CD4-positive, CD25-positive, alpha-beta regulatory T cell (primary cell): Measurements from ENCODE around the gene CUL4A. TPM values are rescaled to one million over a fixed set of nuclear protein-coding genes. Genes with fewer than 3 reads are reported as not detected.

Experiments used
- ATAC-seq, 2 donors: fragments of 150-1000 bp; cut with Tn5 transposase; one replicate each; pipeline ENCODE4 v1.10.0; 2021; ENCODE audit warnings: low read depth in 2 of 2, moderate number of reproducible peaks in 2 of 2, moderate library complexity in 1 of 2
- DNase-seq, 3 donors: peaks; one replicate each; pipeline versions ENCODE4 v3.0.0 to v3.0.0-alpha.2; 2012 to 2022; ENCODE audit warnings: mixed read lengths in 1 of 3
- H3K27ac ChIP-seq: one replicate; pipeline ENCODE4 v1.7.0; 2013; ENCODE audit warnings: mild to moderate bottlenecking, low read length; ENCODE audit not compliant: insufficient read depth, poor library complexity, severe bottlenecking
- H3K27me3 ChIP-seq: one replicate; pipeline ENCODE4 v1.7.0; 2013; ENCODE audit warnings: low read length; ENCODE audit not compliant: control insufficient read depth, insufficient read depth
- H3K36me3 ChIP-seq: one replicate; pipeline ENCODE4 v1.7.0; 2013; ENCODE audit warnings: mild to moderate bottlenecking, low read length, moderate library complexity; ENCODE audit not compliant: control insufficient read depth, insufficient read depth
- H3K4me1 ChIP-seq: 2 replicates; pipeline ENCODE4 v1.7.0; 2013; ENCODE audit warnings: mild to moderate bottlenecking, low read length; ENCODE audit not compliant: insufficient read depth, control insufficient read depth, poor library complexity, severe bottlenecking
- H3K4me3 ChIP-seq: one replicate; pipeline ENCODE4 v1.7.0; 2013; ENCODE audit warnings: low read depth, mild to moderate bottlenecking, low read length, moderate library complexity
- H3K9me3 ChIP-seq, 2 experiments: 1 replicate in 1 of 2; 2 replicates in 1 of 2; pipeline ENCODE4 v1.7.0; 2013; ENCODE audit warnings: low read length in 2 of 2, mild to moderate bottlenecking in 1 of 2, moderate library complexity in 1 of 2; ENCODE audit not compliant: control insufficient read depth in 2 of 2
- H3K27ac Mint-ChIP-seq, 3 donors: one replicate each; pipeline ENCODE4 v1.8.0; 2020 to 2022; ENCODE audit warnings: mild to moderate bottlenecking in 3 of 3, mixed read lengths in 3 of 3, moderate library complexity in 2 of 3
- H3K27me3 Mint-ChIP-seq: one replicate; pipeline ENCODE4 v1.8.0; 2022; ENCODE audit warnings: mild to moderate bottlenecking, mixed read lengths
- H3K36me3 Mint-ChIP-seq: one replicate; pipeline ENCODE4 v1.8.0; 2020; ENCODE audit warnings: mixed read lengths
- H3K4me1 Mint-ChIP-seq, 4 donors: one replicate each; pipeline ENCODE4 v1.8.0; 2020 to 2022; ENCODE audit warnings: mixed read lengths in 4 of 4, mild to moderate bottlenecking in 1 of 4
- H3K4me3 Mint-ChIP-seq, 4 donors: one replicate each; pipeline ENCODE4 v1.8.0; 2020 to 2022; ENCODE audit warnings: mild to moderate bottlenecking in 4 of 4, mixed read lengths in 4 of 4, moderate library complexity in 3 of 4
- H3K9me3 Mint-ChIP-seq, 7 donors: one replicate each; pipeline ENCODE4 v1.8.0; 2020 to 2022; ENCODE audit warnings: mixed read lengths in 7 of 7, mild to moderate bottlenecking in 3 of 7, moderate library complexity in 2 of 7
- polyA plus RNA-seq, 4 donors: library from polyadenylated mRNA; unstranded; fragments of 300-500 nt; fragmentation: Illumina TruSeq; gene quantifications; one replicate each; pipeline ENCODE4 v1.2.3, GENCODE V29; 2021
- total RNA-seq: library from RNA; stranded (reverse); gene quantifications from one replicate; pipeline ENCODE4 v1.2.3, GENCODE V29; 2022

CUL4A gene
- total and polyA plus RNA-seq, 5 donors from 2014 or later = 46.5 to 76.4 (median 53.1) TPM

DNA sequence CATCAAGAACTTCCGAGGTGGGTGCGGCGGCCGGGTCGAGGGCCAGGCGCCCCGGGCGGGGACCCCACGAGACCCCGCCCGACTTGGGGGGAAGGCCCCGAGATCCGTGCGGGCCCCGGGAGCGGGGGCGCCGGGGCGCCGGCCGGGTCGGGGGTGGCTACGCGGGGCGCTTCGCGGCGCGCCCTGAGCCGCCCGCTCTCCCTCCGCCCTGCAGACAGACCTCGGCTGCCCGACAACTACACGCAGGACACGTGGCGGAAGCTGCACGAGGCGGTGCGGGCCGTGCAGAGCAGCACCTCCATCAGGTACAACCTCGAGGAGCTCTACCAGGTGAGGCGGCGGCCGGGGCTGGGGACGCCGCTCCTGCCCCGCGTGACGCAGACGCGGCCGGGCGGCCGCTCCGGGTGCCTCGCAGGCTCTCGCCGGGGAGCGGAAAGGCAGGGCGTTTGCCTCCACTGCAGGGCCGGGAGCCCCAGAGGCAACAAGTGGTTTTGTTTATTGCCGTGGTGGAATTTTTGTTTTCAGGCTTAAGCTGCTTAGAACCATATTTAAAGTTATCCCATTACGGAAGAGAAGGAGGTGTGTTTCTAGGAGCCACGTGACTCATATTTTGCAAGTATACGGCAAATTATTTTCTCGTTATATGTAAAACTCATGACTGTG is 477 bp downstream of the CUL4A start:
- H3K4me3 Mint-ChIP-seq = peak overlapping the region; percentile 84 to 93 (median 91)
- H3K27ac Mint-ChIP-seq = peak overlapping the region; percentile 47 to 88 (median 82)
- Histone ChIP-seq H3K36me3 (peaks cover 6% of the 10 kb centered on the region), H3K27me3 (no peaks in the 10 kb centered on the region), H3K4me3 (peak overlapping the region; percentile 95), H3K27ac (peak overlapping the region; percentile 96), H3K4me1 (peaks cover 74% of the 10 kb centered on the region), H3K9me3 (no peaks in the 10 kb centered on the region)
- no peaks in the 10 kb centered on the region for H3K9me3 Mint-ChIP-seq
- DNase-seq (peak; percentile 70 to 85 (median 81)), ATAC-seq (peak; percentile 68 to 69)
- peaks cover 44 to 62% (median 51%) of the 10 kb centered on the region in 4 donors for H3K4me1 Mint-ChIP-seq
- peaks cover 22% of the 10 kb centered on the region for H3K36me3 Mint-ChIP-seq
- H3K27me3 Mint-ChIP-seq = no peaks in the 10 kb centered on the region

DNA sequence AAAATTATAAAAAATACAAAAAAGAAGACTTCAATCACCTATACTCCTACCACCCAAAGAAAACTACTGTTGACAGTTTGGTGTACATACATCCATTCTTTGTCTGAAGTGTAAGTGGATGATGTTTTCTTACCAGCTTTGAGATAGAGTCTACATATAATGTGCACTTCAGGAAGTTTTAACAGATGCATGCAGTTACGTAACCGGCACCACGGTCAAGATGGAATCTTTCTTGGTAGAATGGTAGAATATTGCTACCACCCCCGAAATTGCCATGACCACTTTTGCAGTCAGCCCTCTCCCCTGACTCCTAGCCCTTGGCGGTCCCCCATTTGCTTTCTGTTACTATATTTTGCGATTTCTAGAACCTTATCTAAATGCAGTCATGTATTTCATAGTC is 1.4 kb downstream of the CUL4A start:
- H3K9me3 Mint-ChIP-seq = no peaks in the 10 kb centered on the region
- H3K4me1 ChIP-seq = peaks cover 70% of the 10 kb centered on the region

DNA sequence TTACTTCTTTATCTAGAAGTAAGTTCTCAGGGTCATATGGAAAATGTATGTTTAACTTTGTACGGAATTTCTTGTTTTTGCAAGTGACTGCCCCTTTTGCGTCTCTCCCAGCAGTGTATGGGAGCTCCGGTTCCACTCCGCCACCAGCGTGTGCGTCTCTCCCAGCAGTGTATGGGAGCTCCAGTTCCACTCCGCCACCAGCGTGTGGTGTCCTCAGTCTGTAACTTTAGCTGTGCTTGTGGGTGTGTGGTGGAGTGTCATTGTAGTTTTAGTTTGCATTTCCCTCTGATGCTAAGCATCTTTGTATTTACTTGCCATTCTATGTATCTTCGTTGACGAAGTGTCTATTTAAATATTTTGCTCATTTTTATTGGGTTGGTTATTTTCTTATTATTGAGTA is 2.4 kb downstream of the CUL4A start:
- Mint-ChIP-seq H3K27me3 (no peaks in the 10 kb centered on the region), H3K27ac (peak overlapping the region in 1 of 3 donors; percentile 44), H3K9me3 (no peaks in the 10 kb centered on the region), H3K36me3 (peaks cover 10% of the 10 kb centered on the region), H3K4me1 (peaks cover 26 to 44% (median 36%) of the 10 kb centered on the region in 4 donors), H3K4me3 (peak overlapping the region; percentile 3 to 93 (median 82))
- peak in 1 of 3 donors; percentile 14 for DNase-seq
- Histone ChIP-seq H3K4me3 (no peak overlapping the region), H3K4me1 (peaks cover 64% of the 10 kb centered on the region), H3K27me3 (no peaks in the 10 kb centered on the region), H3K27ac (no peak overlapping the region), H3K9me3 (no peaks in the 10 kb centered on the region), H3K36me3 (peaks cover 6% of the 10 kb centered on the region)
- no peak for ATAC-seq

More for the DNA sequence above, 1.4 kb downstream of the CUL4A start:
- Histone ChIP-seq H3K27me3 (no peaks in the 10 kb centered on the region), H3K36me3 (peaks cover 6% of the 10 kb centered on the region), H3K4me3 (peak overlapping the region; percentile 95), H3K9me3 (no peaks in the 10 kb centered on the region), H3K27ac (peak overlapping the region; percentile 96)
- peaks cover 14% of the 10 kb centered on the region for H3K36me3 Mint-ChIP-seq
- H3K4me3 Mint-ChIP-seq = peak overlapping the region; percentile 74 to 93 (median 88)
- DNase-seq (no peak), ATAC-seq (no peak)
- H3K4me1 Mint-ChIP-seq = peaks cover 34 to 52% (median 43%) of the 10 kb centered on the region in 4 donors
- H3K27ac Mint-ChIP-seq = peak overlapping the region in 2 of 3 donors; percentile 56 to 71
- H3K27me3 Mint-ChIP-seq = no peaks in the 10 kb centered on the region

DNA sequence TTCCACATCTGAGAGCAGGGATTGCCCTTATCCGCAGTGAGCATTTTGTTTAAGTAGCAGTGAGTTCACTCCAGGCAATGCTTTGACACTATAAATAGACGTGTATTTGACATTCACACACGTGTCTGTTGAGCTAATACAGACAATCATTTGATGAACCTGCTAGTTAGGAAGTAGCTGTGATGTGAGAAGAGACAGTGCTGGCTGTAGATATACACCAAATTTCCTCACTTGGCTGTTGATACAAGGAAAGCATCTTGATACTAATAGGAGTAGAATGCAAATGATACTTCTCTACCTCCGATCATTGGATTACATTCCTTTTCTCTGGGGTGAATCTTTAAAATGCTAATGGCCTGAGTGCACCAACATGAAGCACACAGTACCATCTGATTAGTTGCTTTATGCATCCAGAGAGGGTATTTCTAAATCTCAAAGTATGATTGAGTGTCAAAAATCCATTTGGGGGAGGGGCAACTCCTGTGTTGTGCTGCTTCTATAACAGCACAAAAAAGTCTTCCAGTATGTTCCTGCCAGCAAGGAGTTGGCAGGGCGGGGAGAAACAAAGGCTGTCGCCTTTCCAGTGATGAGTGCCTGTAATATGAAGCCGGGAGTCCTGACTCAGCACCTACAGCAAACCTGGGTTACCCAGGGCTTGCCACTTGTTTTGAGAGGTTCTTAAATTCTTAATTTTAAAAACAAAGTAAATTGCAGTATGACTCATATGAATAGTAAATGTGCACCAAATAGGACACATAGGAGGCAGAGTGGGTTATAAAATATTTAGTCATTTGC is 7.0 kb downstream of the CUL4A start:
- H3K9me3 Mint-ChIP-seq = no peaks in the 10 kb centered on the region
- H3K27ac Mint-ChIP-seq = peak overlapping the region in 1 of 3 donors; percentile 1
- peak overlapping the region; percentile 17 for H3K4me3 ChIP-seq
- DNase-seq = peak in 1 of 3 donors; percentile 9
- H3K27ac ChIP-seq = peak overlapping the region; percentile 29
- peak overlapping the region in 1 of 4 donors; percentile 46 for H3K4me3 Mint-ChIP-seq
- no peaks in the 10 kb centered on the region for H3K27me3 ChIP-seq
- ATAC-seq = peak in 1 of 2 donors; percentile 22
- peaks cover 15% of the 10 kb centered on the region for H3K36me3 Mint-ChIP-seq
- peaks cover 37% of the 10 kb centered on the region for H3K36me3 ChIP-seq
- H3K9me3 ChIP-seq = no peaks in the 10 kb centered on the region
- H3K27me3 Mint-ChIP-seq = no peaks in the 10 kb centered on the region
- peaks cover 30% of the 10 kb centered on the region for H3K4me1 ChIP-seq
- H3K4me1 Mint-ChIP-seq = peaks cover 16 to 32% (median 29%) of the 10 kb centered on the region in 4 donors

DNA sequence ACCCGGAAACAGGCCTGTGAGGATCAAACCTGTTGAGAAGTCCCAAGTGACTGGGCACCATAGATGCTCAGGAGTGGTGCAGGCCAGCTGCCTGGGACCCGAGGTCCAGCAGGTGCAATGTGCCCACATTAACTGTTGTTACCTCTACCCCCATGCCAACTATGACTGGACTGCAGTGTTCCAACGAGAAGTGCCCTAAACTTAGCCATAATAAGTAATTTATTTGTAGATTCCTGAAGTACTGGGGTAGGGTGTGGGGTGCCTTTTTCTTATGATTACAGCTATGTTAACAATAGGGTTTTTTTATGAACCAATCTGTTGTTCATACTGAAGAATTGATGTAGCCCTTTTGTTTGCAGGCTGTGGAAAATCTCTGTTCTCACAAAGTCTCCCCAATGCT is 9.2 kb downstream of the CUL4A start:
- Histone ChIP-seq H3K36me3 (peaks cover 51% of the 10 kb centered on the region), H3K4me1 (peaks cover 14% of the 10 kb centered on the region), H3K4me3 (no peak overlapping the region), H3K27me3 (no peaks in the 10 kb centered on the region), H3K27ac (no peak overlapping the region), H3K9me3 (no peaks in the 10 kb centered on the region)
- Mint-ChIP-seq H3K27ac (peak overlapping the region in 1 of 3 donors; percentile 76), H3K9me3 (no peaks in the 10 kb centered on the region), H3K36me3 (peaks cover 23% of the 10 kb centered on the region), H3K27me3 (no peaks in the 10 kb centered on the region), H3K4me3 (no peak overlapping the region), H3K4me1 (peaks cover 7 to 31% (median 19%) of the 10 kb centered on the region in 4 donors)
- no peak for ATAC-seq
- no peak for DNase-seq

DNA sequence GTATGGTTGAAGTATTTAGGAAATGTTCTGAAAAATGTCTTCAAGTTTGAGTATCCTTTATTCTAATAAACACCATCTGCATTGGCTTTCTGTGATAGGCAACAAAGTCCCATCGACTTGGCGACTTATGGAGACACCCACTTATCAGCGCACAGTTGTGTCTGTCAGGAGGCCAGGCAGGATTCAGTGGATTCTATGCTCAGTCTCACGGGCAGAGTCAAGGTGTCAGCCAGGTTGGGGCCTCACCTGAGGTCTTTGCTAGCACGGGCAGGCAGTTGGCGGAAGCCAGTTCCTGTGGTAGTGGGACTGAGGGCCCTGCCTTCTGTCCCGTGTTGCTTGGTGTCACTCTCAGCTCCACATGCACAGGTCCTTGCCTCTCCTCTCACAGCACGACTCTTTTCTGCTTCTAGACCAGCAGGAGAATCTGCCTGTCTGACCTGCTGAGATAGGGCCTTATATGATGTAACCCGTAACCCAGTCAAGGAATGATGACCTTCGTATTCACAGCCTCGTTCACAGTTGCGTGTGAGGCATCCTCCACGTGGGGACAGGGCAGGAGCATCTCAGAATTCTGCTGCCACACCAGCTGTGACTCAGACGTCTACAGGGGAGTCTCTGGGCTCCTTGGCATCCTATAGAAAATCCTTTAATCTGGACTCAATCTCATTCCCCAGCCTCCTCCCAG is 10.0 kb downstream of the CUL4A start:
- DNase-seq (no peak), ATAC-seq (no peak)
- Mint-ChIP-seq H3K9me3 (no peaks in the 10 kb centered on the region), H3K36me3 (peaks cover 29% of the 10 kb centered on the region), H3K27ac (no peak overlapping the region), H3K27me3 (no peaks in the 10 kb centered on the region), H3K4me1 (peaks cover 0 to 25% (median 17%) of the 10 kb centered on the region in 4 donors), H3K4me3 (no peak overlapping the region)
- no peaks in the 10 kb centered on the region for H3K9me3 ChIP-seq
- no peak overlapping the region for H3K4me3 ChIP-seq
- H3K27ac ChIP-seq = no peak overlapping the region
- no peaks in the 10 kb centered on the region for H3K27me3 ChIP-seq
- H3K36me3 ChIP-seq = peaks cover 56% of the 10 kb centered on the region
- peaks cover 12% of the 10 kb centered on the region for H3K4me1 ChIP-seq

- H3K9me3 ChIP-seq = no peaks in the 10 kb centered on the region
- DNase-seq = no peak
- ATAC-seq = no peak
- H3K4me1 ChIP-seq = peaks cover 9% of the 10 kb centered on the region
- no peaks in the 10 kb centered on the region for H3K27me3 ChIP-seq
- Mint-ChIP-seq H3K4me1 (peaks cover 0 to 25% (median 21%) of the 10 kb centered on the region in 4 donors), H3K27me3 (no peaks in the 10 kb centered on the region), H3K4me3 (no peak overlapping the region), H3K36me3 (peaks cover 36% of the 10 kb centered on the region), H3K27ac (peak overlapping the region in 2 of 3 donors; percentile 36 to 84), H3K9me3 (no peaks in the 10 kb centered on the region)
- H3K4me3 ChIP-seq = no peak overlapping the region
- peaks cover 63% of the 10 kb centered on the region for H3K36me3 ChIP-seq
- no peak overlapping the region for H3K27ac ChIP-seq
Measured at GRCh38 chr13:113220141-113220598, 10.8 kb downstream of the CUL4A start.
